ENCODE data around the gene NELFA. TPM values are rescaled to one million over a fixed set of nuclear protein-coding genes. Genes with fewer than 3 reads are reported as not detected.
"Not testable (repeated sequence)": the region's sequence is repeated elsewhere in the genome, so short reads cannot be mapped to it uniquely, and the experiment has no call there.

NELFA gene
- total RNA-seq, 2 donors from 2014 or later = 29.5 to 53.3 TPM

- DNase-seq (ENCODE audit: low spot score) = no peak
- peaks cover 6% of the 10 kb centered on the region for H3K4me1 ChIP-seq (replicated peaks)
- WGBS = 7% methylated on average over 30 of the region's 91 CpGs
- no peaks in the 10 kb centered on the region for H3K9me3 ChIP-seq
- no peaks in the 10 kb centered on the region for H3K36me3 ChIP-seq
- peaks cover 10% of the 10 kb centered on the region for H3K27me3 ChIP-seq (replicated peaks; ENCODE audit: insufficient read depth)
- intact Hi-C loops (cut with DNase I) = no loop called here
- no peak overlapping the region for H3K27ac ChIP-seq
- H3K4me3 ChIP-seq = peak overlapping the region; percentile 55 to 56
- TF ChIP-seq, protein P1, sequence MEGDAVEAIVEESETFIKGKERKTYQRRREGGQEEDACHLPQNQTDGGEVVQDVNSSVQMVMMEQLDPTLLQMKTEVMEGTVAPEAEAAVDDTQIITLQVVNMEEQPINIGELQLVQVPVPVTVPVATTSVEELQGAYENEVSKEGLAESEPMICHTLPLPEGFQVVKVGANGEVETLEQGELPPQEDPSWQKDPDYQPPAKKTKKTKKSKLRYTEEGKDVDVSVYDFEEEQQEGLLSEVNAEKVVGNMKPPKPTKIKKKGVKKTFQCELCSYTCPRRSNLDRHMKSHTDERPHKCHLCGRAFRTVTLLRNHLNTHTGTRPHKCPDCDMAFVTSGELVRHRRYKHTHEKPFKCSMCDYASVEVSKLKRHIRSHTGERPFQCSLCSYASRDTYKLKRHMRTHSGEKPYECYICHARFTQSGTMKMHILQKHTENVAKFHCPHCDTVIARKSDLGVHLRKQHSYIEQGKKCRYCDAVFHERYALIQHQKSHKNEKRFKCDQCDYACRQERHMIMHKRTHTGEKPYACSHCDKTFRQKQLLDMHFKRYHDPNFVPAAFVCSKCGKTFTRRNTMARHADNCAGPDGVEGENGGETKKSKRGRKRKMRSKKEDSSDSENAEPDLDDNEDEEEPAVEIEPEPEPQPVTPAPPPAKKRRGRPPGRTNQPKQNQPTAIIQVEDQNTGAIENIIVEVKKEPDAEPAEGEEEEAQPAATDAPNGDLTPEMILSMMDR (IDR thresholded peaks at IDR 0.05) = no peak
- TF ChIP-seq POLR2A (IDR thresholded peaks at IDR 0.05) (no peak), POLR2AphosphoS5 (IDR thresholded peaks at IDR 0.05) (no peak)
Observed at GRCh38 chr4:2040391-2041238, 31.8 kb upstream of the NELFA start.

- intact Hi-C loops (cut with DNase I) = no loop called here
Observed at GRCh38 chr4:2036866-2037265, 28.1 kb upstream of the NELFA start.

DNA sequence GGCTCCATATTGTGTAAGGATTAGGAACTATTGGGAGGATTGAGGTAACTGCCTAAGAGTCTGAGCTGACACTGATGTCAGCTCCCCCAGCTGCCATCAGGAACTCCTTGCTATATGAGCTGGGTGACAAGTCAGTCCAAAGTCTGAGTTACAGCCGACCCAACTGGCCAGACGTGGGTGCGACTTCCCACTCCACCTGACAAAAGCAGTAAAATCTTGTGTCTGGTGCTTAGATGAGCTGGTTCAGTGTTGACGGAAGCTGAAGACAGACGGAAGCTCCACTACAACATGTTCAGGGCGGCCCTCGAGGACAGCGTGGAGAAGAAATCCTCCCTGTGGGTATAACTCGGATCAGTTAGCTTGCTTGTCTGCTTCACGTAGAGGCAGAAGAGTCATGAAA lies 27.6 kb upstream of the NELFA start:
- Histone ChIP-seq H3K36me3 (no peaks in the 10 kb centered on the region), H3K4me1 (replicated peaks) (peaks cover 5% of the 10 kb centered on the region), H3K9me3 (no peaks in the 10 kb centered on the region), H3K27ac (no peak overlapping the region), H3K27me3 (replicated peaks; ENCODE audit: insufficient read depth) (peaks cover 8% of the 10 kb centered on the region), H3K4me3 (no peak overlapping the region)
- intact Hi-C loops (cut with DNase I) = no loop called here
- TF ChIP-seq POLR2AphosphoS5 (IDR thresholded peaks at IDR 0.05) (no peak), POLR2A (IDR thresholded peaks at IDR 0.05) (no peak)
- TF ChIP-seq, protein P1 (IDR thresholded peaks at IDR 0.05) = no peak
- DNase-seq (ENCODE audit: low spot score) = no peak
- 75% methylated on average over 10 of the region's 10 CpGs for WGBS

More at GRCh38 chr4:2036866-2037265, 28.1 kb upstream of the NELFA start:
- DNase-seq (ENCODE audit: low spot score) = no peak
- H3K36me3 ChIP-seq = no peaks in the 10 kb centered on the region
- H3K27me3 ChIP-seq (replicated peaks; ENCODE audit: insufficient read depth) = peaks cover 10% of the 10 kb centered on the region
- TF ChIP-seq POLR2A (IDR thresholded peaks at IDR 0.05) (no peak), POLR2AphosphoS5 (IDR thresholded peaks at IDR 0.05) (no peak)
- TF ChIP-seq, protein P1 (IDR thresholded peaks at IDR 0.05) = no peak
- H3K9me3 ChIP-seq = no peaks in the 10 kb centered on the region
- no peak overlapping the region for H3K4me3 ChIP-seq
- H3K4me1 ChIP-seq (replicated peaks) = peaks cover 6% of the 10 kb centered on the region
- 72% methylated on average over 7 of the region's 7 CpGs for WGBS
- H3K27ac ChIP-seq = no peak overlapping the region

GRCh38 chr4:2031161-2031560 lies 22.4 kb upstream of the NELFA start:
- H3K4me1 ChIP-seq (replicated peaks); DNase-seq (ENCODE audit: low spot score); H3K36me3 ChIP-seq; H3K4me3 ChIP-seq; H3K27ac ChIP-seq; intact Hi-C loops (cut with DNase I); H3K9me3 ChIP-seq; H3K27me3 ChIP-seq (replicated peaks; ENCODE audit: insufficient read depth): not testable (repeated sequence)

DNA sequence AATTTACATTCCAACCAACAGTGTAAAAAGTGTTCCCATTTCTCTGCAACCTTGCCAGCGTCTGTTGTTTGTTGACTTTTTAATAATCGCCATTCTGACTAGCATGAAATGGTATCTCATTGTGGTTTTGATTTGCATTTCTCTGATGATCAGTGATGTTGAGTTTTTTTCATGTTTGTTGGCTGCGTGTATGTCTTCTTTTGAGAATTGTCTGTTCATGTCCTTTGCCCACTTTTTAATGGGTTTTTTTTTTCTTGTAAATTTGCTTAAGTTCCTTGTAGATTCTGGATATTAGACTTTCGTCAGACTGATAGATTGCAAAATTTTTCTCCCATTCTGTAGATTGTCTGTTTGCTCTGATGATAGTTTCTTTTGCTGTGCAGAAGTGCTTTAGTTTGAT lies 18.3 kb upstream of the NELFA start:
- H3K4me1 ChIP-seq (replicated peaks); H3K27me3 ChIP-seq (replicated peaks; ENCODE audit: insufficient read depth); DNase-seq (ENCODE audit: low spot score); H3K36me3 ChIP-seq; H3K4me3 ChIP-seq; H3K9me3 ChIP-seq; H3K27ac ChIP-seq; intact Hi-C loops (cut with DNase I): not testable (repeated sequence)
- WGBS = 77% methylated on average over 4 of the region's 4 CpGs

DNA sequence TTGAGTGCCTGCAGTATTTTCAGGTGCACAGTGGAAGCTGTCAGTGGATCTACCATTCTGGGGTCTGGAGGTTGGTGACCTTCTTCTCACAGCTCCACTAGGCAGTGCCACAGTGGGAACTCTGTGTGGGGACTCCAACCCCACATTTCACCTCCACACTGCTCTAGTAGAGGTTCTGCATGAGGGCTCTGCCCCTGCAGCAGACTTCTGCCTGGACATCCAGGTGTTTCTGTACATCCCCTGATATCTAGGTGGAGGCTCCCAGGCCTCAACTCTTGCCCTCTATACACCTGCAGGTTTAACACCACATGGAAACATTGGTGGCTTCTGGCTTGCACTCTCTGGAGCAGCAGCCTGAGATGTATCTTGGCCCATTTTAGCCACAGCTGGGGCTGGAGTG lies 17.0 kb upstream of the NELFA start:
- no peak for DNase-seq (ENCODE audit: low spot score)
- no peak overlapping the region for H3K27ac ChIP-seq
- H3K4me3 ChIP-seq = no peak overlapping the region
- TF ChIP-seq POLR2A (IDR thresholded peaks at IDR 0.05) = no peak
- intact Hi-C loops (cut with DNase I) = no loop called here
- no peaks in the 10 kb centered on the region for H3K36me3 ChIP-seq
- no peaks in the 10 kb centered on the region for H3K9me3 ChIP-seq
- H3K4me1 ChIP-seq (replicated peaks) = no peaks in the 10 kb centered on the region
- no peaks in the 10 kb centered on the region for H3K27me3 ChIP-seq (replicated peaks; ENCODE audit: insufficient read depth)
